ENCODE measurements around the gene UTS2R. TPM values are rescaled to one million over a fixed set of nuclear protein-coding genes. Genes with fewer than 3 reads are reported as not detected.

Gene UTS2R
- total RNA-seq, 1 donor from 2014 or later: not detected

DNA sequence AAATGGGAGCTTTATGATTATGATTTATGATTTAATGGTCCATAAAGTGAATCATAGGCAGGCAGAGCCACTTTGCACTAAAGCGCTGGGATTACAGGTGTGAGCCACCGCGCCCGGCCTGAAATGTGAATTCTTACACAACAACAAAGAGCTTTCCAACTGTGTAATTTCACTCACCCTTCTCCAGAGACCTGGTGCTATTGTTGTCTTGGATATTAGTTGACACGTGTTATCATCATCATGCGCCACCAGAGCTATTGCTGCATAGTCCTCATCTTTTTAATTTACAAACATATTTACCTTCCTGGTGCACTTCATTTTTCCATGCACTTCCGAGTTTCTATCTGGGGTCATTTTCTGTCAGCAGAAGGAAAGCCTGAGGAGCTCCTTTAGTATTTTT lies 4.8 kb upstream of the UTS2R start:
- Mint-ChIP-seq H3K4me3 (ENCODE audit: unreplicated experiment) (no peak overlapping the region), H3K27me3 (ENCODE audit: unreplicated experiment) (peaks cover 9% of the 10 kb centered on the region), H3K36me3 (ENCODE audit: low read depth, unreplicated experiment) (peaks cover 4% of the 10 kb centered on the region), H3K9me3 (ENCODE audit: unreplicated experiment) (no peaks in the 10 kb centered on the region), H3K27ac (ENCODE audit: unreplicated experiment) (no peak overlapping the region), H3K4me1 (ENCODE audit: unreplicated experiment) (peaks cover 3% of the 10 kb centered on the region)
- no peak for DNase-seq (ENCODE audit: low spot score)
- TF ChIP-seq, protein P1, sequence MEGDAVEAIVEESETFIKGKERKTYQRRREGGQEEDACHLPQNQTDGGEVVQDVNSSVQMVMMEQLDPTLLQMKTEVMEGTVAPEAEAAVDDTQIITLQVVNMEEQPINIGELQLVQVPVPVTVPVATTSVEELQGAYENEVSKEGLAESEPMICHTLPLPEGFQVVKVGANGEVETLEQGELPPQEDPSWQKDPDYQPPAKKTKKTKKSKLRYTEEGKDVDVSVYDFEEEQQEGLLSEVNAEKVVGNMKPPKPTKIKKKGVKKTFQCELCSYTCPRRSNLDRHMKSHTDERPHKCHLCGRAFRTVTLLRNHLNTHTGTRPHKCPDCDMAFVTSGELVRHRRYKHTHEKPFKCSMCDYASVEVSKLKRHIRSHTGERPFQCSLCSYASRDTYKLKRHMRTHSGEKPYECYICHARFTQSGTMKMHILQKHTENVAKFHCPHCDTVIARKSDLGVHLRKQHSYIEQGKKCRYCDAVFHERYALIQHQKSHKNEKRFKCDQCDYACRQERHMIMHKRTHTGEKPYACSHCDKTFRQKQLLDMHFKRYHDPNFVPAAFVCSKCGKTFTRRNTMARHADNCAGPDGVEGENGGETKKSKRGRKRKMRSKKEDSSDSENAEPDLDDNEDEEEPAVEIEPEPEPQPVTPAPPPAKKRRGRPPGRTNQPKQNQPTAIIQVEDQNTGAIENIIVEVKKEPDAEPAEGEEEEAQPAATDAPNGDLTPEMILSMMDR (IDR thresholded peaks at IDR 0.05; ENCODE audit: unreplicated experiment): no peak

DNA sequence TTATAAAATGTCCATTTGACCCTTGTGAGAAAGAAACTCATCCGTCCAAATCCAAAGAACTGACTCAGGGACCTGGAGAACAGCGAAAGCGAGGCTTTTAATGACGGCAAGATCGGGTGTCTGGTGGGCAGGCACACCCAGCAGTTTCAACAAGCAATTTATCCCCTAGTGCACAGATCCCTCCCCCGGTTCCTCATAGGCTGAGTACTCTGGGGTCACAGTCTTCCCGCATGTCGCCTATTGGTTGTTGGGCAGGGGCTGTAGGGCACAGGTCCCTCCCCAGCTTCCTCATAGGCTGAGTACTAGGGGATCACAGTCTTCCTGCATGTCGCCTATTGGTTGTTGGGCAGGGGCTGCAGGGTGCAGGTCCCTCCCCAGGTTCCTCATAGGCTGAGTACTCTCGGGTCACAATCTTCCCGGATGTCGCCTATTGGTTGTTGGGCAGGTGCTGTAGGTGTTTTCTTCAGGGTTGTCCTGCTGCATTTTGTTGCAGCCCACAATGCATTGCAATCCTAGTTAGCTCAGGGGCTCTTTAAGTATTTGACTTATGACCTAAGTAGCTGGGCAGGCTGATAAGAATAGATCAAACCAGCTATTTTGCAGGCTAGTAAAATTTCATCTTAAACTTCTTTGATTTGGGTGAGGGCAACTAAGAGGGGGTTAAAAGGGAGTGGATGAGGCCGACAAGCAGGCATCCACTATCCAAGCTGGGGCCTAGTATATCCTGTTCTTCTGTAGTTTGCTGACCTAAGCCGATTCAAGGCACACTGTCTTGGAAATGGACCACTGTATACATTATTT lies 3.6 kb upstream of the UTS2R start:
- Mint-ChIP-seq H3K27ac (ENCODE audit: unreplicated experiment) (no peak overlapping the region), H3K4me3 (ENCODE audit: unreplicated experiment) (no peak overlapping the region), H3K36me3 (ENCODE audit: low read depth, unreplicated experiment) (peaks cover 4% of the 10 kb centered on the region), H3K9me3 (ENCODE audit: unreplicated experiment) (no peaks in the 10 kb centered on the region), H3K4me1 (ENCODE audit: unreplicated experiment) (peaks cover 7% of the 10 kb centered on the region), H3K27me3 (ENCODE audit: unreplicated experiment) (peaks cover 9% of the 10 kb centered on the region)
- no peak for DNase-seq (ENCODE audit: low spot score)
- TF ChIP-seq, protein P1 (IDR thresholded peaks at IDR 0.05; ENCODE audit: unreplicated experiment): no peak

DNA sequence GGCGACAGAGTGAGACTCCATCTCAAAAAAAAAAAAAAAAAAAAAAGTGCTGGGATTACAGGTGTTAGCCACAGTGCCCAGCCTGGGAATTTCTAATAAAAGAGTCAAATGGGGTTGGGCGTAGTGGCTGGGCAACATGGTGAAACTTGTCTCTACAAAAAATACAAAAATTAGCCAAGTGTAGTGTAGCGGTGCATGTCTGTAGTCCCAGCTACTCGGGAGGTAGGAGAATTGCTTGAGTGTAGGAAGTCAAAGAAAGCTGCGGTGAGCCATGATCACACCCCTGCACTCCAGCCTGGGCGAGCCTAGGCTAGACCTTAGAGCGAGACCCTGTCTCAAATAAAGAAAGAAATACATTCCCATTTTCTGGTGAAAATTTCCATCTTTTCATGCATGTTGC lies 2.4 kb upstream of the UTS2R start:
- Mint-ChIP-seq H3K27ac (ENCODE audit: unreplicated experiment) (no peak overlapping the region), H3K27me3 (ENCODE audit: unreplicated experiment) (peaks cover 9% of the 10 kb centered on the region), H3K9me3 (ENCODE audit: unreplicated experiment) (no peaks in the 10 kb centered on the region), H3K4me1 (ENCODE audit: unreplicated experiment) (peaks cover 7% of the 10 kb centered on the region), H3K4me3 (ENCODE audit: unreplicated experiment) (no peak overlapping the region), H3K36me3 (ENCODE audit: low read depth, unreplicated experiment) (peaks cover 4% of the 10 kb centered on the region)
- TF ChIP-seq, protein P1 (IDR thresholded peaks at IDR 0.05; ENCODE audit: unreplicated experiment): no peak
- DNase-seq (ENCODE audit: low spot score): no peak

DNA sequence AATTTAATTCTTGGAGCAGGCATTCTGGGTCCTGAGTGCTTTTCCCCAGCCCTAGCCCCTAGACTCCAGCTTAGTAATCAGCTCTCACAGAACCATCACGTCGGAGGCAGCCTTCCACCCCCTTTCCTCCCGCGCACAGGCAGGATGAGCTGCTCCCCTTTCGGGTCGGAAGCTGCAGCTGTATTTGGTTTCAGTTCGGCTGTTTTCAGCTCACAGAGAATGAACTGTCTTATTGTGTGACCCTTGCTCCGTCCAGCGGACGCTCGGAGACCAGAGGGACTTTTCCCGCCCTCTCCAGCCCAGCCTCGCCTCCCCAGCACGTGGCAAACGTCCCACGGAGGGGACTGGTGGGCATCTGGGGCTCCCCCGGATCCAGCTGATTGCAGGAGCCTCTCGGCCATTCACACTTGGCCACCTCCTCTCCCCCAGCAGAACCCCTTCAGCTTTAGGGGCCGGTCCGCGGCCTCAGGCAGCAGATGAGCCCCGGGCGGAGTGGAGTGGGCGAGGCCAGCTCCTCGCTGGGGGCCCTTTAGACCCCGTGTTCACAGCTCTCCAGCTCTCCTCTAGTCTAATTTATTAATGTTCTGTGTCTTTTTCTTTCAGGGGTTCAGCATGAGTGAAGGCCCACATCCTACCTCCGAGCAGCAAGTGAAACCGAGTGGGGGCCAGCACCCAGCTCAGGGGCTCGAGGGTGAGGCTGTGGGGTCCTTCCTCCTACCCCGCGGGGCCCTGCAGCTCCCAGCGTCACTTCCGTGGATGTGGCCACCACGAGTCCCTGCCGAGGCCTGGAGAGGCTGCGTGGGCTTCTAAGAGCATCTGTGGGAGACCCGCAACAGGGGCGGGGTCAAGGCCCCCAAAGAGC lies 863 bp upstream of the UTS2R start:
- TF ChIP-seq, protein P1 (IDR thresholded peaks at IDR 0.05; ENCODE audit: unreplicated experiment): no peak
- Mint-ChIP-seq H3K27me3 (ENCODE audit: unreplicated experiment) (peaks cover 9% of the 10 kb centered on the region), H3K9me3 (ENCODE audit: unreplicated experiment) (no peaks in the 10 kb centered on the region), H3K4me1 (ENCODE audit: unreplicated experiment) (peaks cover 4% of the 10 kb centered on the region), H3K36me3 (ENCODE audit: low read depth, unreplicated experiment) (no peaks in the 10 kb centered on the region), H3K27ac (ENCODE audit: unreplicated experiment) (no peak overlapping the region), H3K4me3 (ENCODE audit: unreplicated experiment) (no peak overlapping the region)
- DNase-seq (ENCODE audit: low spot score): no peak

All from endothelial cell (in vitro differentiated cells).